Thymus (tissue), 11 donors: ENCODE data around the gene RNF186. TPM values are rescaled to one million over a fixed set of nuclear protein-coding genes. Genes with fewer than 3 reads are reported as not detected.

Experiments used
- DNase-seq, 9 donors: peaks; one replicate each; pipeline ENCODE4 v3.0.0-alpha.2; 2013; ENCODE audit warnings: low spot score in 9 of 9, low read depth in 6 of 9, missing footprints in 1 of 9
- H3K27ac ChIP-seq, 2 donors: one replicate each; pipeline ENCODE4 v1.5.1; 2013; ENCODE audit warnings: control low read depth in 1 of 2, low read depth in 1 of 2, low read length in 1 of 2, mild to moderate bottlenecking in 1 of 2, moderate library complexity in 1 of 2
- H3K27me3 ChIP-seq, 2 donors: one replicate each; pipeline ENCODE4 v1.5.1; 2013; ENCODE audit warnings: low read length in 1 of 2; ENCODE audit not compliant: control insufficient read depth in 2 of 2, insufficient read depth in 1 of 2
- H3K36me3 ChIP-seq, 2 donors: one replicate each; pipeline ENCODE4 v1.5.1; 2013; ENCODE audit warnings: low read length in 1 of 2, mild to moderate bottlenecking in 1 of 2, moderate library complexity in 1 of 2; ENCODE audit not compliant: control insufficient read depth in 2 of 2, insufficient read depth in 2 of 2
- H3K4me1 ChIP-seq, 2 donors: one replicate each; pipeline ENCODE4 v1.5.1; 2013; ENCODE audit warnings: low read length in 2 of 2; ENCODE audit not compliant: control insufficient read depth in 2 of 2, insufficient read depth in 2 of 2
- H3K4me3 ChIP-seq, 2 donors: one replicate each; pipeline ENCODE4 v1.5.1; 2013; ENCODE audit warnings: low read length in 2 of 2, control low read depth in 1 of 2, mild to moderate bottlenecking in 1 of 2
- H3K9me3 ChIP-seq, 2 donors: one replicate each; pipeline ENCODE4 v1.5.1; 2013; ENCODE audit warnings: low read length in 1 of 2, mild to moderate bottlenecking in 1 of 2; ENCODE audit not compliant: control insufficient read depth in 2 of 2, insufficient read depth in 1 of 2
- whole genome bisulfite sequencing: extraction: QIAGEN DNeasy Blood & Tissue Kit; methylation state at CpG from one replicate; pipeline ENCODE4 v1.1.7; 2013; 5-methylcytosine and 5-hydroxymethylcytosine counted together
- polyA plus RNA-seq: library from polyadenylated mRNA; stranded (reverse); fragments of 200-250 nt; gene quantifications from one replicate; pipeline ENCODE4 v1.2.3, GENCODE V29; 2013
- total RNA-seq: library from RNA; stranded (reverse); fragments of 120-200 nt; gene quantifications from one replicate; pipeline ENCODE4 v1.2.4, GENCODE V29; 2013
- donor health status: healthy.

Gene RNF186
- total and polyA plus RNA-seq, 2 donors = 0.14 to 0.34 TPM

DNA sequence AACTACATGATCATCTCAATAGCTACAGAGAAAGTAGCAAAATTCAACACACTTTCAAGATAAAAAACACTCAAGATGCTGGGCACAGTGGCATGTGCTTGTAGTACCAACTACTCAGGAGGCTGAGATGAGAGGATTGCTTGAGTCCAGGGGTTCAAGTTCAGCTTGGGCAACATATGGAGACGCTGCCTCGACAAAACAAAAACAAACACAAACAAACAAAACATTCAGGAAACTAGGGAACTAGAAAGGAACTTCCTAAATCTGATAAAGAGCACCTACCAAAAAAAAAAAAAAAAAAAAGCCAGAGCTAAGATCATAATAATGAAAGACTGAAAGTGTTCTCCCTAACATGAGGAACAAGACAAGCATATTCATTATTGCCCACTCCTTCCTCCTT is 22.8 kb upstream of the RNF186 start:
- DNase-seq = no peak
- no peaks in the 10 kb centered on the region for H3K27me3 ChIP-seq
- 33% methylated on average over 2 of the region's 2 CpGs for WGBS

DNA sequence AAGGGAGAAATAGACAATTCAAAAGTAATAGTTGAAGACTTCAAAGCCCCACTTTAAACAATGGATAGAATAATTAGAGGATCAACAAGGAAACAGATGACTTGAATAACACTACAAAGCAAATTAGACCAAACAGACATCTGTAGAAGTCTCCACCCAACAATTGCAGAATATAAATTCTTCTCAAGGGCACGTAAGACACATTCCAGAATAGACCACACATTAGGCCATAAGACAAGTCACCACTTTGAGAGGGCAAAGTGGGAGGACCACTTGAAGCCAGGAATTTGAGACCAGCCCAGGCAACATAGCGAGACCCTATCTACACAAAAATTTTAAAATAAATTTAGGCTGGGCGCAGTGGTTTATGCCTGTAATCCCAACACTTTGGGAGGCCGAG is 20.5 kb upstream of the RNF186 start:
- WGBS = 97% methylated on average over 4 of the region's 4 CpGs
- Histone ChIP-seq H3K9me3 (peaks cover 0 to 2% of the 10 kb centered on the region in 2 donors), H3K36me3 (no peaks in the 10 kb centered on the region), H3K4me3 (no peak overlapping the region), H3K27ac (no peak overlapping the region), H3K4me1 (no peaks in the 10 kb centered on the region), H3K27me3 (no peaks in the 10 kb centered on the region)
- no peak for DNase-seq

More for the DNA sequence above, 22.8 kb upstream of the RNF186 start:
- Histone ChIP-seq H3K36me3 (no peaks in the 10 kb centered on the region), H3K9me3 (no peaks in the 10 kb centered on the region), H3K4me1 (no peaks in the 10 kb centered on the region), H3K27ac (no peak overlapping the region), H3K4me3 (no peak overlapping the region)

DNA sequence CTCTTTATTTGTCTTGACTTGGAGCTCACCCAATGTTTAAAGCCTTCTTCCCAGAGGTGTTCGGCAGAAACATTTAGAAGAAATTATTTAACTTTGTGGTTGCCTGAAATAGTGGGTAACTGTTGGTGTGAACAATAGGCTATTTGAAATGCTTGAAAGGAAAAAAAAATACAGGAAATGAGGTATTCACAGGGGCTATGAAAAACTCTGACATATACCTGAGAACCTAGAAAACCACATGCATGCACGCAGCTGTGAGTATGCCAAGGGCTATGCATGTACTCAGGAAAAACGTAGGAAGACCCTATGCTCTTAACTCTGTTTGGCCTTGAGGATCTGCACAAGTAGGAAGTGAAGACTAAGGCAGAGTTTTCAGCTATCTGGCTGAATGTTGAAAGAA is 16.4 kb upstream of the RNF186 start:
- Histone ChIP-seq H3K27ac (no peak overlapping the region), H3K9me3 (peaks cover 0 to 2% of the 10 kb centered on the region in 2 donors), H3K27me3 (no peaks in the 10 kb centered on the region), H3K4me1 (no peaks in the 10 kb centered on the region), H3K4me3 (no peak overlapping the region), H3K36me3 (no peaks in the 10 kb centered on the region)
- no peak for DNase-seq
- WGBS = 83% methylated on average over 3 of the region's 3 CpGs

DNA sequence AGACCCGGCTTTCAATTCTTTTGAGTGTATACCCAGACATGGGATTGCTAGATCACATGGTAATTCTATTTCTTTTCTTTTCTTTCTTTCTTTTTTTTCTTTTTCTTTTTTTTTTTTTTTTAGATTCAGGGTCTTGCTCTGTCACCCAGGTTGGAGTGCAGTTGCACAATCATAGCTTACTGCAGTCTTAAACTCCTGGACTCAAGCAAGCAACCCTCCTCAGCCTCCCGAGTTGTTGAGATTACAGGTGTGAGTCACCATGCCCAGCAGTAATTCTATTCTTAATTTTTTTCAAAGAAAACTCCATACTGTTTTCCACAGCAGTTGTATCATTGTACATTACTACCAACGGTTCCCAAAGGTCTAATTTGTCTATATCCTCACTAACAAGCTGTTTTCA is 13.5 kb upstream of the RNF186 start:
- Histone ChIP-seq H3K9me3 (peaks cover 0 to 2% of the 10 kb centered on the region in 2 donors), H3K27ac (no peak overlapping the region), H3K4me3 (no peak overlapping the region), H3K27me3 (no peaks in the 10 kb centered on the region), H3K36me3 (no peaks in the 10 kb centered on the region), H3K4me1 (no peaks in the 10 kb centered on the region)
- 91% methylated on average over 3 of the region's 3 CpGs for WGBS
- DNase-seq = no peak

DNA sequence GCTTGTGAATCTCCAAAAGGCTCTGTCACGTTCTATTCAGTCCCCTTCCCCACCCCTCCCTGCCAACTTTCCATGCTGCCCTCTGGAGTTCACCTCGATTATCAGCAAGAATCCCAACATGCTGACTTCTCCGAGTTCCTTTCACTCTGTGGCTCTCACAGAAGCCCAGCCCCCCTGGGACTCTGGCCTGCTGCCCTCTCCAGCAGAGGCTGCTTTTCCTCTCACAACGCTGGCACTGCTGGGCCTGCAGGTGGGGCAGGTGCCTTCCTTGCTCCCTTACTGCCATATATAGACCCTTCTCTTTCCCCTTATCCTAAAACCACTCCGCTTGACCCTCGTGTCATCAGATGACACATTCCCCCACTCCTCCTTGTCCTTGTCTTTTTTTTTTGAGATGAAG is 10.2 kb upstream of the RNF186 start:
- no peaks in the 10 kb centered on the region for H3K4me1 ChIP-seq
- no peaks in the 10 kb centered on the region for H3K9me3 ChIP-seq
- H3K27me3 ChIP-seq = no peaks in the 10 kb centered on the region
- H3K36me3 ChIP-seq = no peaks in the 10 kb centered on the region
- DNase-seq = no peak
- no peak overlapping the region for H3K4me3 ChIP-seq
- 42% methylated on average over 6 of the region's 6 CpGs for WGBS
- H3K27ac ChIP-seq = no peak overlapping the region

DNA sequence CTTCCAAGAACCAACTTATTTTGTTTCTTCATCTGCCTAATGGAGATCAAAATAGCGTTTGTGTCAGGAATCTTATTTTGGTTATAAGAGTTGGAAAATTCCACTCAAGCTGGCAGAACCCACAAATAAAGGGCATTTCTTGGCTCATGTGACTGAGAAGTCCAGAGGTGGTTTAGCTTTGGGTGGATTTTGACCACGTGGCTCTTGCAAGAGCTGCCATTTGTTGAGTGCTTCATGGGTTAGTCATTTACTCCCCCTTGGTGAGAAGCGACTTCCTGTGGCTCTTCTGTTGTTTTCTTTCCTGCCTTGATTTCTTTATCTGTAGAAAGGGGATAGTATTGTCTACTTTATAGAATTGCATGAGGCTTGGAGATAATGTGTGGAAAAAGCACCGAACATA is 9.5 kb upstream of the RNF186 start:
- WGBS = 80% methylated on average over 4 of the region's 4 CpGs
- Histone ChIP-seq H3K9me3 (no peaks in the 10 kb centered on the region), H3K27ac (no peak overlapping the region), H3K36me3 (no peaks in the 10 kb centered on the region), H3K4me3 (no peak overlapping the region), H3K27me3 (no peaks in the 10 kb centered on the region), H3K4me1 (no peaks in the 10 kb centered on the region)
- no peak for DNase-seq

DNA sequence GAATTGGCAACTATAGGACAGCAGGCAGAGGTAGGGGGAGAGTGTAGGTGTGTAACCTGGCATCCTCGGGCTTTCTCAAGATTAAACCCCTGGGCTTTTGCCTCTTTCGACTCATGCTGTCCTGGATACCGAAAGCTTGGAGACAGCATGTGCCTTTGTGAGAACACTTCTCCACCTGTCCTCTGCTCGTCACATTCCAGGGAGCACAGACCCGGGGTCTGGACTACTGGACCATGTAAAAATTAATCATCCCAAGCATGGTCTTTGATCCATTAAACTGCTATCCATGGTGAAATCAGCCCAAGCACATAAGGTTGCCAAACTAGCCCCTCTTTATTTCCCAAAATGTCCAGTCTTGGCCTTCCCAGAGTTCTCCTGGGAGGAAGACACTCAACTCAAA is 9.0 kb upstream of the RNF186 start:
- WGBS = 82% methylated on average over 5 of the region's 5 CpGs
- no peak overlapping the region for H3K4me3 ChIP-seq

DNA sequence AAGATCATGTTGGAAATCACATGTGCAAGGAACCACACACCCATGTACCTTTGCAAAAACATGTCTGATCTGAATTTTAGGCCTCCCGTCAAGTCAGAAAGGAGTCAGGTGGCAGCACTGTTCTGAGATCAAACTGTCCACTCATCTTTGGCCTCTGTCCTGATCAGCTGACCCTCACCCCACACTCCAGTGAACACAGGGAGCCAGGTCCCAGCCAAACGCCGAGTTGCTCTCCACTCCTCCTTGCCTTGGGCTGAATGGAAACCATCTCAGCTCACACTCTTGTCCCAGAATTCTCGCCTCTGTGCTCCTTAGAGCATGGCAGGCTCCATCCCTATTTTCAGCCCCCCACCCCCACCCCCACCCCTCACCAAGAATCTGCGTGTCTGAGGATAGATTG is 4.6 kb upstream of the RNF186 start:
- H3K4me3 ChIP-seq = no peak overlapping the region
- peaks cover 0 to 4% of the 10 kb centered on the region in 2 donors for H3K4me1 ChIP-seq
- DNase-seq = no peak
- no peaks in the 10 kb centered on the region for H3K36me3 ChIP-seq
- WGBS = 84% methylated on average over 5 of the region's 5 CpGs
- H3K27me3 ChIP-seq = no peaks in the 10 kb centered on the region
- no peak overlapping the region for H3K27ac ChIP-seq
- no peaks in the 10 kb centered on the region for H3K9me3 ChIP-seq

More for the DNA sequence above, 9.0 kb upstream of the RNF186 start:
- Histone ChIP-seq H3K4me1 (no peaks in the 10 kb centered on the region), H3K36me3 (no peaks in the 10 kb centered on the region), H3K27ac (no peak overlapping the region), H3K9me3 (no peaks in the 10 kb centered on the region), H3K27me3 (no peaks in the 10 kb centered on the region)
- DNase-seq = no peak

DNA sequence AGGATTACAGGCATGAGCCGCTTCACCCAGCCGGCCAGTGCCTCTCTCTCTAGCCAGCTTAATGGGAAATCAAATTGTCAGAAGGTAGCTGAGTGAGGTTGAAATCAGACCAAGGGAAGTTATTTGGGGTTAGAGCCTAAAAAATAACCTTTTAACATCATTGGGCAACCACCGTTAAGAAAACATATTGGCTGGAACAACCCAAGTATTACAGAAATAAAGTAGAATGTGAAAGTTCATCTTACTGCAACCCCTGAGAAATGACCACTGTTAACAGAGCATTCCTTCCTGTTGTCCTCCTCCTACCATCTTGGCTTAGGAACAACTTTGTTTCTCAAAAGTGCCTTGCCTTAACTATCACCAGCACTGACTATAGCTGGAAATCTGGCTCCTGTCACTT is 3.2 kb upstream of the RNF186 start:
- no peaks in the 10 kb centered on the region for H3K9me3 ChIP-seq
- no peaks in the 10 kb centered on the region for H3K36me3 ChIP-seq
- no peak overlapping the region for H3K4me3 ChIP-seq
- H3K4me1 ChIP-seq = peaks cover 0 to 4% of the 10 kb centered on the region in 2 donors
- H3K27me3 ChIP-seq = peaks cover 0 to 2% of the 10 kb centered on the region in 2 donors
- H3K27ac ChIP-seq = no peak overlapping the region
- WGBS = 95% methylated on average over 3 of the region's 3 CpGs
- no peak for DNase-seq

DNA sequence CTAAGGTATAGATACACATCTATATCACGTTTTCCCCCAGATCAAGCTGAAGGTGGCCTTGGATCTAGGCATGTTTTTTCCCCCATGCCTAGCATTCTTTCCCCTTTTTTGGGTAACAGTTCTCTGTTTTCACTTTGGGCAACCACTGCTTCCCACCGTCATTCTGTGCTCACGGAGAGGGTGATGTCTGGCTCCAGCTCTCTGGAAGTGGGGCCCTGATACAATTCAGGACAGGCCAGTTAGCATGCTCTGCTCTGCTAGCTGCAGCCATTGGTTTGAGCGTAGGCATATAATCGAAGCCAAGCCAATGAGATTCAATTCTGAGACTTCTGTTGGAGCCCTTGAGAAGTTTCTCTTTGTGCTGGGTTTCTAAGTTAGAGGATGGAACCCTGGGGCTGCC is 2.1 kb upstream of the RNF186 start:
- no peak for DNase-seq
- WGBS = 88% methylated on average over 5 of the region's 5 CpGs

More for the DNA sequence above, 2.1 kb upstream of the RNF186 start:
- Histone ChIP-seq H3K4me3 (no peak overlapping the region), H3K27ac (no peak overlapping the region), H3K4me1 (peaks cover 0 to 4% of the 10 kb centered on the region in 2 donors), H3K9me3 (no peaks in the 10 kb centered on the region), H3K36me3 (no peaks in the 10 kb centered on the region), H3K27me3 (peaks cover 0 to 2% of the 10 kb centered on the region in 2 donors)
